ENCODE results near the gene ZNF844.

Gene ZNF844

DNA sequence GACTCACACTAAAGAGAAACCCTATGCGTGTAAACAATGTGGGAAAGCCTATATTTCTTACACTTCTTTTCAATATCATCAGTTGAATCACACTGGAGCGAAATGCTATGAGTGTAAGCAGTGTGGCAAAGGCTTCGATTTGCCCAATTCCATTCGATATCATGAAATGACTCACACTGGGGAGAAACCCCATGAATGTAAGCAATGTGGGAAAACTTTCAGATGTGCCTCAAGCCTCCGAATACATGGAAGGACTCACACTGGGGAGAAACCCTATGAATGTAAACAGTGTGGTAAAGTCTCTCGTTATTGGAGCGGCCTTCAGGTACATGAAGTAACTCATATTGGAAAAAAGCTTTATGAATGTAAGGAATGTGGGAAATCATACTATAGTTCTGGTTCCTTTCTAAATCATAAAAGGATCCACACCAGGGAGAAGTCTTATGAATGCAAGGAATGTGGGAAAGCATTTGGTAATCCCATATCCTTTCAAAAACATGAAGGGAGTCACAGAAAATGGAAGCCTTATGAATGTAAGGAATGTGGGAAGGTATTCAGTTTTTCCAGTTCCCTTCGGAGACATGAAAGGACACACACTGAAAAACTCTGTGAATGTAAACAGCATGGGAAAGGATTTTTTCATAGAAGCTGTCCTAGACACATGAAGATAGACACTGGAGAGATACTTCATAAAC, 47.6 kb downstream of the ZNF844 start:
- no peak for DNase-seq (ENCODE audit: low spot score)
- TF ChIP-seq, protein P1, sequence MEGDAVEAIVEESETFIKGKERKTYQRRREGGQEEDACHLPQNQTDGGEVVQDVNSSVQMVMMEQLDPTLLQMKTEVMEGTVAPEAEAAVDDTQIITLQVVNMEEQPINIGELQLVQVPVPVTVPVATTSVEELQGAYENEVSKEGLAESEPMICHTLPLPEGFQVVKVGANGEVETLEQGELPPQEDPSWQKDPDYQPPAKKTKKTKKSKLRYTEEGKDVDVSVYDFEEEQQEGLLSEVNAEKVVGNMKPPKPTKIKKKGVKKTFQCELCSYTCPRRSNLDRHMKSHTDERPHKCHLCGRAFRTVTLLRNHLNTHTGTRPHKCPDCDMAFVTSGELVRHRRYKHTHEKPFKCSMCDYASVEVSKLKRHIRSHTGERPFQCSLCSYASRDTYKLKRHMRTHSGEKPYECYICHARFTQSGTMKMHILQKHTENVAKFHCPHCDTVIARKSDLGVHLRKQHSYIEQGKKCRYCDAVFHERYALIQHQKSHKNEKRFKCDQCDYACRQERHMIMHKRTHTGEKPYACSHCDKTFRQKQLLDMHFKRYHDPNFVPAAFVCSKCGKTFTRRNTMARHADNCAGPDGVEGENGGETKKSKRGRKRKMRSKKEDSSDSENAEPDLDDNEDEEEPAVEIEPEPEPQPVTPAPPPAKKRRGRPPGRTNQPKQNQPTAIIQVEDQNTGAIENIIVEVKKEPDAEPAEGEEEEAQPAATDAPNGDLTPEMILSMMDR (IDR thresholded peaks at IDR 0.05; ENCODE audit: borderline replicate concordance, control extremely low read depth, extremely low read depth, insufficient read depth, missing control alignments): no peak
- in situ Hi-C loops (cut with MboI; ENCODE audit: low sequenced_read_pairs, unreplicated experiment): no loop called here

DNA sequence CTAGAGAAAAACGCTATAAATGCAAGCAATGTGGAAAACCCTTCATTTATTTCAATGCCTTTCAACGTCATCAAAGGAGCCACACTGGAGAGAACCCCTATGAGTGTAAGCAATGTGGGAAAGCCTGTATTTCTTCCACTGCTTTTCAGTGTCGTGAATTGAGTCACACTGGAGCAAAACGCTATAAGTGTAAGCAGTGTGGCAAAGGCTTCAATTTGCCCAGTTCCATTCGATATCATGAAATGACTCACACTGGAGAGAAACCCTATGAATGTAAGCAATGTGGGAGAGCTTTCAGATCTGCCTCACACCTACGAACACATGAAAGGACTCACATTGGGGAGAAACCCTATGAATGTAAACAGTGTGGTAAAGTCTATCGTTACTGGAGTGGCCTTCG, 48.2 kb downstream of the ZNF844 start:
- in situ Hi-C loops (cut with MboI; ENCODE audit: low sequenced_read_pairs, unreplicated experiment): no loop called here
- no peak for DNase-seq (ENCODE audit: low spot score)
- TF ChIP-seq, protein P1 (IDR thresholded peaks at IDR 0.05; ENCODE audit: borderline replicate concordance, control extremely low read depth, extremely low read depth, insufficient read depth, missing control alignments): no peak

DNA sequence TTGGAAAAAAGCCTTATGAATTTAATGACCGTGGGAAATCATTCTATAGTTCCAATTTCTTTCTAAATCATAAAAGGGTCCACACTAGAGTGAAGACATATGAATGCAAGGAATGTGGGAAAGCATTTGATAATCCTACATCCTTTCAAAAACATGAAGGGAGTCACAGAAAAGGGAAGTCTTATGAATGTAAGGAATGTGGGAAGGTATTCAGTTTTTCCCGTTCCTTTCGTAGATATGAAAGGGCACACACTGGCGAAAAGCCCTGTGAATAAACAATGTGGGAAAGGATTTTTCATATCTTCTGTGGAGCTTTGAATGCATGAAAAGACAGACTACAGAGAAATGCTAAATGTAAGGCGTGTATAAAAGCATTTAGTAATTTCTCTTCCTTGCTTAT, 48.6 kb downstream of the ZNF844 start:
- TF ChIP-seq, protein P1 (IDR thresholded peaks at IDR 0.05; ENCODE audit: borderline replicate concordance, control extremely low read depth, extremely low read depth, insufficient read depth, missing control alignments): no peak
- in situ Hi-C loops (cut with MboI; ENCODE audit: low sequenced_read_pairs, unreplicated experiment): no loop called here

DNA sequence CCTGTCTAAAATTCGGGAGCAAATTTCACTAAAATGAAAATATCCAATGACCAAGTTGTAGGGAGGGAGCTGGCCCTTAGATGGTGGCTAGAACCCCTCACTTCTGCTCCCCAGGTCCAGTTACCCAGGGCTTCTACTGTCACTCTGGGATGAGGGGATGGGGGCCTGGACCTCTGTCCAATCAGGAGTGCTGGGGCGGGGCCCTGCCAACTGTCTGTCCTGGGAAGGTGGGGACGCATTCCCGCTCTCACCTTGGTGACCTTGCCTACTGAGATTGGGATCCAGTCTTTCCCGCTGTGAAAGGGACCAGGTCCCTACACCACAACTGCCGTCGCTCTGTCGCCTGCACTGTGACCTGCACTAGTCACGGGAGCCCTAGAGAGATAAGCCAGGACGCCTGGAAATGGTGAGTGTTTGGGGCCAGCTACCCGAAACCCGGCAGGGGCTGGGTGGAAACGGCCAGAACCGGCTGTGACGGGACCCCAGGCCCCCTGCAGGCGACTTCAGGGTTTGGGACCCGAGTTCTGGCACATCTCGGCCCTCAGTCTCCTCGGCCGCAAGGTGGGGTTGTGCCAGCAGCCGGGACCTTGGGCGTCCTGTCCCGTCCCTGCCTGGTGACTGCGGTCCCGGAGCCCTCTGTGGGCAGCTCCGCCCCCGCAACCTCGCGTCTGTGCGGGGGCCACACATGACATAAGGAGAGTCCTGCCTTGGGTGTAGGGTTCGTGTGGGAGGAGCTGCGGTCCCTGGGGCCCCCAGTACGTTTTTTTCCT, 52.9 kb downstream of the ZNF844 start:
- no peak for DNase-seq (ENCODE audit: low spot score)
- TF ChIP-seq, protein P1 (IDR thresholded peaks at IDR 0.05; ENCODE audit: borderline replicate concordance, control extremely low read depth, extremely low read depth, insufficient read depth, missing control alignments): no peak
- in situ Hi-C loops (cut with MboI; ENCODE audit: low sequenced_read_pairs, unreplicated experiment): no loop called here

More for the DNA sequence above, 48.6 kb downstream of the ZNF844 start:
- no peak for DNase-seq (ENCODE audit: low spot score)

DNA sequence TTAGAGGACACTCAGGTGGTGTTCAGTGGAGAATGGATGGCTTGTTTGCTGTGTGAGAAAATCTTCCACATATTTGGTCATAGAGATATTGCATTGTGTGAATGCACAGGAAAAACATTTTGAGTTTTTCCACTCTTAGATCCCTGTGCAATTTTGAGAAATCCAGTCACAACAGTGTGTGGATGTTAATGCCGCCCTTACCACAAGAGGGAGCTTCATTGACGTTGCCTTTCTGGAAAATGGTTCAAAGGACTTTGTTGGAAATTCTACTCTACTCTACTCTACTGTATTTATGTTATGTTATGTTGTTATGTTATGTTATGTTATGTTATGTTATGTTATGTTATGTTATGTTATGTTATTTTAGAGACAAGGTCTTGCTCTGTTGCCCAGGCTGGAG, 62.2 kb downstream of the ZNF844 start:
- in situ Hi-C loops (cut with MboI; ENCODE audit: low sequenced_read_pairs, unreplicated experiment): no loop called here
- no peak for DNase-seq (ENCODE audit: low spot score)
- TF ChIP-seq, protein P1 (IDR thresholded peaks at IDR 0.05; ENCODE audit: borderline replicate concordance, control extremely low read depth, extremely low read depth, insufficient read depth, missing control alignments): no peak
